ENCODE results near the gene WDFY3. TPM values are rescaled to one million over a fixed set of nuclear protein-coding genes. Genes with fewer than 3 reads are reported as not detected.

The WDFY3 gene
- total RNA-seq, 1 donor from 2014 or later = 55.8 TPM

DNA sequence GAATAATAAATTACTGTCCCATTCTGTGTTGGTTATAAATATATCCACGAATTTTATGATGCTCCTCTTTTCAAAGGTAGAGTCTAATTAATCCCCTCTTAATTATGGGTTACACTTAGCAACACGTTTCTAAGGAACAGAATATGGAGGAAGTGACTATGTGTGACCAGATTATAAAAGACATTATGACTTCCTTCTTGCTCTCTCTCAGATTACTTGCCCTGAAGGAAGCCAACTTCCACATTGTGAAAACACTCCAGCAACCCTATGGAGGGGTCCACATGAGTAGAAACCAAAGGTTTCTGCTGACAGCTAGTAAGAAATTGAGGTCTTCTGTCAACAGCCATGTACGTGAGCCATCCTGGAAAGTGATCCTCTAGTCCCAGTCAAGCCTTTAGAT, 59.3 kb downstream of the WDFY3 start:
- Mint-ChIP-seq H3K4me3 (no peak overlapping the region), H3K36me3 (peaks cover 15% of the 10 kb centered on the region), H3K4me1 (peaks cover 5% of the 10 kb centered on the region), H3K27ac (no peak overlapping the region), H3K9me3 (no peaks in the 10 kb centered on the region), H3K27me3 (ENCODE audit: insufficient read depth, low read depth) (no peaks in the 10 kb centered on the region)
- no peak overlapping the region for H3K4me3 ChIP-seq
- TF ChIP-seq, protein P1, sequence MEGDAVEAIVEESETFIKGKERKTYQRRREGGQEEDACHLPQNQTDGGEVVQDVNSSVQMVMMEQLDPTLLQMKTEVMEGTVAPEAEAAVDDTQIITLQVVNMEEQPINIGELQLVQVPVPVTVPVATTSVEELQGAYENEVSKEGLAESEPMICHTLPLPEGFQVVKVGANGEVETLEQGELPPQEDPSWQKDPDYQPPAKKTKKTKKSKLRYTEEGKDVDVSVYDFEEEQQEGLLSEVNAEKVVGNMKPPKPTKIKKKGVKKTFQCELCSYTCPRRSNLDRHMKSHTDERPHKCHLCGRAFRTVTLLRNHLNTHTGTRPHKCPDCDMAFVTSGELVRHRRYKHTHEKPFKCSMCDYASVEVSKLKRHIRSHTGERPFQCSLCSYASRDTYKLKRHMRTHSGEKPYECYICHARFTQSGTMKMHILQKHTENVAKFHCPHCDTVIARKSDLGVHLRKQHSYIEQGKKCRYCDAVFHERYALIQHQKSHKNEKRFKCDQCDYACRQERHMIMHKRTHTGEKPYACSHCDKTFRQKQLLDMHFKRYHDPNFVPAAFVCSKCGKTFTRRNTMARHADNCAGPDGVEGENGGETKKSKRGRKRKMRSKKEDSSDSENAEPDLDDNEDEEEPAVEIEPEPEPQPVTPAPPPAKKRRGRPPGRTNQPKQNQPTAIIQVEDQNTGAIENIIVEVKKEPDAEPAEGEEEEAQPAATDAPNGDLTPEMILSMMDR (IDR thresholded peaks at IDR 0.05) = no peak
- TF ChIP-seq EZH2phosphoT487 (IDR thresholded peaks at IDR 0.05) = no peak
- TF ChIP-seq EZH2 (IDR thresholded peaks at IDR 0.05) = no peak
- peaks cover 8% of the 10 kb centered on the region for H4K20me1 ChIP-seq (ENCODE audit: low read depth)
- peaks cover 40% of the 10 kb centered on the region for H3K79me2 ChIP-seq (ENCODE audit: low read depth)
- no peaks in the 10 kb centered on the region for H3K36me3 ChIP-seq
- H3K27ac ChIP-seq = no peak overlapping the region
- H3K9ac ChIP-seq = no peak overlapping the region
- no peak overlapping the region for H3K4me2 ChIP-seq
- H3K4me1 ChIP-seq = no peaks in the 10 kb centered on the region
- no peaks in the 10 kb centered on the region for H3K27me3 ChIP-seq
- no peak overlapping the region for H2AFZ ChIP-seq (replicated peaks)
- no peak for DNase-seq (ENCODE audit: low spot score)
- H3K9me3 ChIP-seq (ENCODE audit: low read depth) = no peaks in the 10 kb centered on the region
- no peaks in the 10 kb centered on the region for H3F3A ChIP-seq (ENCODE audit: low read depth)

GRCh38 chr4:84905646-84906045, 60.8 kb downstream of the WDFY3 start:
- H3K27me3 ChIP-seq = no peaks in the 10 kb centered on the region
- no peak overlapping the region for H3K9ac ChIP-seq
- peaks cover 2% of the 10 kb centered on the region for H3K36me3 ChIP-seq
- H3F3A ChIP-seq (ENCODE audit: low read depth) = no peaks in the 10 kb centered on the region
- TF ChIP-seq, protein P1 (IDR thresholded peaks at IDR 0.05) = no peak
- TF ChIP-seq EZH2phosphoT487 (IDR thresholded peaks at IDR 0.05) (no peak), EZH2 (IDR thresholded peaks at IDR 0.05) (no peak)
- no peak overlapping the region for H3K4me3 ChIP-seq
- H3K4me3 Mint-ChIP-seq = no peak overlapping the region
- peaks cover 52% of the 10 kb centered on the region for H3K79me2 ChIP-seq (ENCODE audit: low read depth)
- H3K27me3 Mint-ChIP-seq (ENCODE audit: insufficient read depth, low read depth) = no peaks in the 10 kb centered on the region
- no peak overlapping the region for H3K27ac Mint-ChIP-seq
- H3K9me3 ChIP-seq (ENCODE audit: low read depth) = no peaks in the 10 kb centered on the region
- H3K27ac ChIP-seq = no peak overlapping the region
- no peak overlapping the region for H3K4me2 ChIP-seq
- peaks cover 12% of the 10 kb centered on the region for H4K20me1 ChIP-seq (ENCODE audit: low read depth)
- H2AFZ ChIP-seq (replicated peaks) = no peak overlapping the region
- no peaks in the 10 kb centered on the region for H3K9me3 Mint-ChIP-seq
- peaks cover 15% of the 10 kb centered on the region for H3K4me1 ChIP-seq
- H3K4me1 Mint-ChIP-seq = peaks cover 16% of the 10 kb centered on the region
- H3K36me3 Mint-ChIP-seq = peaks cover 15% of the 10 kb centered on the region
- no peak for DNase-seq (ENCODE audit: low spot score)

DNA sequence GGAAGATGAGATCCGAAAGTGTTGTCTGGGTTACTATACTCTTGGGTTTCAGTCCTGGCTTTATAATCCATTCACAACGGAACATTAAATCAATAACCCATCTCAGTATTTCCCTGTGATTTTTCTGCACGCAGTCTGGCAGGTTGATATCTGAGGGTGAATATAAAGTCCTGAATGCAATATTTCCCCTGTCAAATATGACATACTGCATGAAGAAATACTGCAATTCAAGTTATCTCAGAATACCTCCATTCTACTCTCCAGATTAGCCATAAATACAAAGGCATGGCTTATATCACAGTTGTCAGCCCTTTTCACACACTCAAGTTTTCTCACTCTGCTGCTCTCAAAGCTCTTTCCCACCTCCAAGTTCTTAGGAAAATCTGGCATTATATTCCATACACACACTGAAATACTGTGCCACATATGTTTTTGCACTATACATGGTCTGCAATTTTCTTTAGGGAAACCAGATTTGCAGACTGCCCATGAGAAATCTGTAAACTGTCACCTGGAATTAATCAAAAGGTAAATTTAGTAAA, 64.7 kb downstream of the WDFY3 start:
- Histone ChIP-seq H3K27me3 (no peaks in the 10 kb centered on the region), H2AFZ (replicated peaks) (no peak overlapping the region), H3K4me3 (no peak overlapping the region), H3K9me3 (ENCODE audit: low read depth) (no peaks in the 10 kb centered on the region), H3K27ac (no peak overlapping the region), H3K79me2 (ENCODE audit: low read depth) (peaks cover 50% of the 10 kb centered on the region), H3K9ac (no peak overlapping the region), H3F3A (ENCODE audit: low read depth) (no peaks in the 10 kb centered on the region), H3K4me1 (peaks cover 15% of the 10 kb centered on the region), H3K4me2 (no peak overlapping the region), H3K36me3 (peaks cover 5% of the 10 kb centered on the region), H4K20me1 (ENCODE audit: low read depth) (peaks cover 12% of the 10 kb centered on the region)
- H3K4me3 Mint-ChIP-seq = no peak overlapping the region
- no peaks in the 10 kb centered on the region for H3K9me3 Mint-ChIP-seq
- H3K4me1 Mint-ChIP-seq = peaks cover 18% of the 10 kb centered on the region
- TF ChIP-seq EZH2 (IDR thresholded peaks at IDR 0.05) (no peak), EZH2phosphoT487 (IDR thresholded peaks at IDR 0.05) (no peak)
- TF ChIP-seq, protein P1 (IDR thresholded peaks at IDR 0.05) = no peak
- H3K27me3 Mint-ChIP-seq (ENCODE audit: insufficient read depth, low read depth) = no peaks in the 10 kb centered on the region
- H3K27ac Mint-ChIP-seq = no peak overlapping the region
- no peak for DNase-seq (ENCODE audit: low spot score)
- peaks cover 23% of the 10 kb centered on the region for H3K36me3 Mint-ChIP-seq
